Progenitor cell of endocrine pancreas (in vitro differentiated cells): Measurements from ENCODE around the gene PRDM8. TPM values are rescaled to one million over a fixed set of nuclear protein-coding genes. Genes with fewer than 3 reads are reported as not detected.

Experiments used
- DNase-seq: peaks from one replicate; pipeline ENCODE4 v3.0.0; 2021; ENCODE audit warnings: low spot score; ENCODE audit not compliant: unreplicated experiment
- H3K27ac Mint-ChIP-seq: 2 replicates; pipeline ENCODE4 v1.8.0; 2021; ENCODE audit warnings: mild to moderate bottlenecking, moderate library complexity, mixed read lengths
- H3K27me3 Mint-ChIP-seq: 2 replicates; pipeline ENCODE4 v1.8.0; 2021; ENCODE audit warnings: mixed read lengths
- H3K36me3 Mint-ChIP-seq: 2 replicates; pipeline ENCODE4 v1.8.0; 2022; ENCODE audit warnings: mixed read lengths; ENCODE audit not compliant: insufficient read depth
- H3K4me1 Mint-ChIP-seq: 2 replicates; pipeline ENCODE4 v1.8.0; 2021; ENCODE audit warnings: low read depth, mixed read lengths
- H3K4me3 Mint-ChIP-seq: 2 replicates; pipeline ENCODE4 v1.8.0; 2021; ENCODE audit warnings: low read depth, mild to moderate bottlenecking, moderate library complexity, mixed read lengths
- H3K9me3 Mint-ChIP-seq: 2 replicates; pipeline ENCODE4 v1.8.0; 2021; ENCODE audit warnings: low read depth, mixed read lengths
- CTCF ChIP-seq: fragments of 200-600 bp; sonication (generic); IDR thresholded peaks from one replicate; pipeline ENCODE4 v1.5.0; 2021; ENCODE audit warnings: antibody characterized with exemption, mild to moderate bottlenecking; ENCODE audit not compliant: unreplicated experiment
- total RNA-seq: library from RNA; stranded (reverse); gene quantifications from 2 replicates; pipeline ENCODE4 v1.2.1, GENCODE V29; 2021

Gene PRDM8
- total RNA-seq, 1 donor from 2014 or later, result 0.38 TPM

- no peak for DNase-seq
- H3K9me3 Mint-ChIP-seq, result no peaks in the 10 kb centered on the region
- no peak for TF ChIP-seq CTCF
- peaks cover 53% of the 10 kb centered on the region for H3K27me3 Mint-ChIP-seq
- no peaks in the 10 kb centered on the region for H3K36me3 Mint-ChIP-seq
- H3K27ac Mint-ChIP-seq, result no peak overlapping the region
- peaks cover 5% of the 10 kb centered on the region for H3K4me1 Mint-ChIP-seq
- no peak overlapping the region for H3K4me3 Mint-ChIP-seq
These were observed 18.9 kb downstream of the PRDM8 start for GRCh38 chr4:80216100-80216761.

GRCh38 chr4:80219301-80220025, 22.2 kb downstream of the PRDM8 start:
- Mint-ChIP-seq H3K9me3 (no peaks in the 10 kb centered on the region), H3K27ac (no peak overlapping the region), H3K4me1 (no peaks in the 10 kb centered on the region), H3K4me3 (no peak overlapping the region), H3K27me3 (peaks cover 54% of the 10 kb centered on the region), H3K36me3 (no peaks in the 10 kb centered on the region)
- no peak for TF ChIP-seq CTCF
- no peak for DNase-seq

GRCh38 chr4:80220711-80221110, 23.4 kb downstream of the PRDM8 start:
- H3K4me1 Mint-ChIP-seq, result no peaks in the 10 kb centered on the region
- no peak for DNase-seq
- no peaks in the 10 kb centered on the region for H3K9me3 Mint-ChIP-seq
- peaks cover 49% of the 10 kb centered on the region for H3K27me3 Mint-ChIP-seq
- TF ChIP-seq CTCF, result no peak
- H3K4me3 Mint-ChIP-seq, result no peak overlapping the region
- H3K27ac Mint-ChIP-seq, result no peak overlapping the region
- H3K36me3 Mint-ChIP-seq, result no peaks in the 10 kb centered on the region

- H3K9me3 Mint-ChIP-seq, result no peaks in the 10 kb centered on the region
- no peak for DNase-seq
- H3K36me3 Mint-ChIP-seq, result no peaks in the 10 kb centered on the region
- H3K4me3 Mint-ChIP-seq, result no peak overlapping the region
- no peaks in the 10 kb centered on the region for H3K4me1 Mint-ChIP-seq
- H3K27ac Mint-ChIP-seq, result no peak overlapping the region
- H3K27me3 Mint-ChIP-seq, result peaks cover 48% of the 10 kb centered on the region
- TF ChIP-seq CTCF, result peak; percentile 53
These were observed 23.9 kb downstream of the PRDM8 start for GRCh38 chr4:80221161-80221560.

- H3K4me1 Mint-ChIP-seq, result no peaks in the 10 kb centered on the region
- H3K27me3 Mint-ChIP-seq, result peaks cover 31% of the 10 kb centered on the region
- no peak for TF ChIP-seq CTCF
- no peak overlapping the region for H3K4me3 Mint-ChIP-seq
- no peaks in the 10 kb centered on the region for H3K9me3 Mint-ChIP-seq
- H3K36me3 Mint-ChIP-seq, result no peaks in the 10 kb centered on the region
- no peak overlapping the region for H3K27ac Mint-ChIP-seq
- no peak for DNase-seq
These were observed 28.3 kb downstream of the PRDM8 start for GRCh38 chr4:80225595-80225994.
